ENCODE data around the gene SSRP1.

Gene SSRP1

GRCh38 chr11:57336111-57336666, 497 bp upstream of the SSRP1 start:
- no peak for DNase-seq

- DNase-seq, result no peak
Measured at GRCh38 chr11:57335023-57335342, 709 bp downstream of the SSRP1 start.

- DNase-seq, result no peak
Measured at GRCh38 chr11:57332694-57333440, 2.8 kb downstream of the SSRP1 start.

GRCh38 chr11:57331720-57332119, 4.0 kb downstream of the SSRP1 start:
- no peak for DNase-seq

- no peak for DNase-seq
Measured at GRCh38 chr11:57330029-57330428, 5.7 kb downstream of the SSRP1 start.

GRCh38 chr11:57327721-57328120, 8.0 kb downstream of the SSRP1 start:
- DNase-seq, result no peak

- DNase-seq, result no peak
Measured at GRCh38 chr11:57325735-57326048, 10.0 kb downstream of the SSRP1 start.

- DNase-seq, result peak; percentile 96
Measured at GRCh38 chr11:57324886-57325734, 10.6 kb downstream of the SSRP1 start, which contains the start of gene TNKS1BP1. TSS of gene TNKS1BP1 (minus strand) at chr11:57324952. CDS start at chr11:57321885, 3,067 bp downstream.

GRCh38 chr11:57324154-57324885, 11.4 kb downstream of the SSRP1 start:
- DNase-seq, result peak; percentile 45

- DNase-seq, result no peak
Measured at GRCh38 chr11:57323855-57324153, 11.9 kb downstream of the SSRP1 start.

- DNase-seq, result no peak
Measured at GRCh38 chr11:57323167-57323854, 12.4 kb downstream of the SSRP1 start.

GRCh38 chr11:57322256-57323166, 13.2 kb downstream of the SSRP1 start:
- DNase-seq, result peak; percentile 98

- no peak for DNase-seq
Measured at GRCh38 chr11:57321388-57322255, 14.1 kb downstream of the SSRP1 start.

- no peak for DNase-seq
Measured at GRCh38 chr11:57320719-57321387, 14.8 kb downstream of the SSRP1 start.

GRCh38 chr11:57320067-57320718, 15.5 kb downstream of the SSRP1 start:
- DNase-seq, result no peak

- no peak for DNase-seq
Measured at GRCh38 chr11:57318178-57318577, 17.5 kb downstream of the SSRP1 start.

- DNase-seq, result no peak
Measured at GRCh38 chr11:57316017-57316416, 19.7 kb downstream of the SSRP1 start.

GRCh38 chr11:57315491-57315890, 20.2 kb downstream of the SSRP1 start:
- peak; percentile 39 for DNase-seq

- no peak for DNase-seq
Measured at GRCh38 chr11:57314221-57314973, 21.3 kb downstream of the SSRP1 start.
